ENCODE results near the gene TCF7L1. TPM values are rescaled to one million over a fixed set of nuclear protein-coding genes. Genes with fewer than 3 reads are reported as not detected.
"Not testable (repeated sequence)": the region's sequence is repeated elsewhere in the genome, so short reads cannot be mapped to it uniquely, and the experiment has no call there.

Gene TCF7L1
- total RNA-seq, 1 donor from 2014 or later, result 83.8 TPM

- Mint-ChIP-seq H3K36me3 (ENCODE audit: low read depth, unreplicated experiment) (peaks cover 53% of the 10 kb centered on the region), H3K27ac (ENCODE audit: unreplicated experiment) (no peak overlapping the region), H3K9me3 (ENCODE audit: unreplicated experiment) (no peaks in the 10 kb centered on the region), H3K4me1 (ENCODE audit: unreplicated experiment) (peaks cover 21% of the 10 kb centered on the region), H3K27me3 (ENCODE audit: unreplicated experiment) (peaks cover 15% of the 10 kb centered on the region), H3K4me3 (ENCODE audit: unreplicated experiment) (no peak overlapping the region)
- DNase-seq (ENCODE audit: low spot score), result no peak
- TF ChIP-seq CTCF (IDR thresholded peaks at IDR 0.05; ENCODE audit: unreplicated experiment), result no peak
Observed at GRCh38 chr2:85318222-85319074, 185.3 kb downstream of the TCF7L1 start.

DNA sequence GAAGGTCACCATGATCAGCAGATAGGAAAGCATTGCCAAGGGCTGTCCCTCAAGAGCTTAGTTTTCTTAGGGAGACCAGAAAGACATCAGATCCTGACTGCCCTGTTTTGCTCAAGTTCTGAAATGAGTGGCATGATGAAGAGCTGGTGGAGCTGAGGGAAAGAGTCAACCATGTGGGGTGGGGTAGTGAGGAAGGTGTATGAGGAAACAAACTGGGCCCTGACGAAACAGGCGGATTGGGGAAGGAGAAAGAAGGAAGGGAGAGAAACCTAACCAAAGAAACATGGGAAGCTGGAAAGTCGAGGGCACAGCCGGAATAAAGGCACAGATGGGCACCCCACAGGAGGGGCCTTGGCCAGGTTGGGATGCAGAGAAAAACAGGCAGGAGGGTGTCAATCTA is 186.6 kb downstream of the TCF7L1 start:
- peaks cover 29% of the 10 kb centered on the region for H3K4me1 Mint-ChIP-seq (ENCODE audit: unreplicated experiment)
- H3K9me3 Mint-ChIP-seq (ENCODE audit: unreplicated experiment), result no peaks in the 10 kb centered on the region
- H3K27ac Mint-ChIP-seq (ENCODE audit: unreplicated experiment), result no peak overlapping the region
- TF ChIP-seq CTCF (IDR thresholded peaks at IDR 0.05; ENCODE audit: unreplicated experiment), result no peak
- peaks cover 11% of the 10 kb centered on the region for H3K27me3 Mint-ChIP-seq (ENCODE audit: unreplicated experiment)
- DNase-seq (ENCODE audit: low spot score), result no peak
- peaks cover 59% of the 10 kb centered on the region for H3K36me3 Mint-ChIP-seq (ENCODE audit: low read depth, unreplicated experiment)
- H3K4me3 Mint-ChIP-seq (ENCODE audit: unreplicated experiment), result peak overlapping the region; percentile 18

- peaks cover 15% of the 10 kb centered on the region for H3K27me3 Mint-ChIP-seq (ENCODE audit: unreplicated experiment)
- no peak for TF ChIP-seq CTCF (IDR thresholded peaks at IDR 0.05; ENCODE audit: unreplicated experiment)
- DNase-seq (ENCODE audit: low spot score), result no peak
- H3K27ac Mint-ChIP-seq (ENCODE audit: unreplicated experiment), result no peak overlapping the region
- no peak overlapping the region for H3K4me3 Mint-ChIP-seq (ENCODE audit: unreplicated experiment)
- H3K9me3 Mint-ChIP-seq (ENCODE audit: unreplicated experiment), result no peaks in the 10 kb centered on the region
- H3K4me1 Mint-ChIP-seq (ENCODE audit: unreplicated experiment), result peaks cover 59% of the 10 kb centered on the region
- peaks cover 72% of the 10 kb centered on the region for H3K36me3 Mint-ChIP-seq (ENCODE audit: low read depth, unreplicated experiment)
Observed at GRCh38 chr2:85323351-85323987, 190.3 kb downstream of the TCF7L1 start.

DNA sequence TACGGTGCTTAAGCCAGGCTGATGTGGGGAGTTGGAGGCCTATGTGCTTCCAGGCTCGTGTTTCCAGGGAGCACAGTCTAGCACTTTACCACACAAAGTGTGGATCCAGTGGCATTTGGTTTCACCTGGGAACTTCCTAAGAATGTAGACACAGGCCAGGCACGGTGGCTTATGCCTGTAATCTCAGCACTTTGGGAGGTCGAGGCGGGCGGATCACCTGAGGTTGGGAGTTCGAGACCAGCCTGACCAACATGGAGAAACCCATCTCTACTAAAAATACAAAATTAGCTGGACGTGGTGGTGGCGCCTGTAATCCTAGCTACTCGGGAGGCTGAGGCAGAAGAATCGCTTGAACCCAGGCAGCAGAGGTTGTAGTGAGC is 190.8 kb downstream of the TCF7L1 start:
- H3K4me1 Mint-ChIP-seq (ENCODE audit: unreplicated experiment), result peaks cover 56% of the 10 kb centered on the region
- H3K27me3 Mint-ChIP-seq (ENCODE audit: unreplicated experiment), result peaks cover 15% of the 10 kb centered on the region
- H3K4me3 Mint-ChIP-seq (ENCODE audit: unreplicated experiment); H3K9me3 Mint-ChIP-seq (ENCODE audit: unreplicated experiment); DNase-seq (ENCODE audit: low spot score); H3K27ac Mint-ChIP-seq (ENCODE audit: unreplicated experiment): not testable (repeated sequence)
- H3K36me3 Mint-ChIP-seq (ENCODE audit: low read depth, unreplicated experiment), result peaks cover 67% of the 10 kb centered on the region

GRCh38 chr2:85324639-85325465 is 191.7 kb downstream of the TCF7L1 start:
- H3K36me3 Mint-ChIP-seq (ENCODE audit: low read depth, unreplicated experiment), result peaks cover 61% of the 10 kb centered on the region

More at GRCh38 chr2:85324639-85325465, 191.7 kb downstream of the TCF7L1 start:
- TF ChIP-seq CTCF (IDR thresholded peaks at IDR 0.05; ENCODE audit: unreplicated experiment), result no peak
- Mint-ChIP-seq H3K27ac (ENCODE audit: unreplicated experiment) (no peak overlapping the region), H3K4me1 (ENCODE audit: unreplicated experiment) (peaks cover 54% of the 10 kb centered on the region), H3K27me3 (ENCODE audit: unreplicated experiment) (peaks cover 13% of the 10 kb centered on the region), H3K9me3 (ENCODE audit: unreplicated experiment) (no peaks in the 10 kb centered on the region), H3K4me3 (ENCODE audit: unreplicated experiment) (peak overlapping the region; percentile 100)
- no peak for DNase-seq (ENCODE audit: low spot score)

All from endothelial cell (in vitro differentiated cells).